ENCODE data around the gene INPP4B.
A peak's percentile ranks its signal among the peaks of the same experiment; 100 is the strongest.

The INPP4B gene

GRCh38 chr4:142452161-142452855 lies 393.8 kb downstream of the INPP4B start:
- no peak for DNase-seq

- no peak for DNase-seq
These were observed 396.2 kb downstream of the INPP4B start for GRCh38 chr4:142449771-142450373.

- no peak for DNase-seq
These were observed 399.1 kb downstream of the INPP4B start for GRCh38 chr4:142447009-142447408.

GRCh38 chr4:142443469-142443868 lies 402.6 kb downstream of the INPP4B start:
- DNase-seq: peak; percentile 8

GRCh38 chr4:142440093-142440492 lies 406.0 kb downstream of the INPP4B start:
- DNase-seq: no peak

GRCh38 chr4:142435599-142436235 lies 410.4 kb downstream of the INPP4B start:
- no peak for DNase-seq

GRCh38 chr4:142434519-142435224 lies 411.4 kb downstream of the INPP4B start:
- DNase-seq: peak; percentile 48

- no peak for DNase-seq
These were observed 417.4 kb downstream of the INPP4B start for GRCh38 chr4:142428715-142429114.

GRCh38 chr4:142427456-142427855 lies 418.6 kb downstream of the INPP4B start:
- DNase-seq: no peak

GRCh38 chr4:142423861-142424260 lies 422.2 kb downstream of the INPP4B start:
- no peak for DNase-seq

GRCh38 chr4:142420311-142421095 lies 425.6 kb downstream of the INPP4B start:
- no peak for DNase-seq

- no peak for DNase-seq
These were observed 426.4 kb downstream of the INPP4B start for GRCh38 chr4:142419712-142420111.

- DNase-seq: no peak
These were observed 427.4 kb downstream of the INPP4B start for GRCh38 chr4:142418697-142419096.

- DNase-seq: peak; percentile 60
These were observed 429.3 kb downstream of the INPP4B start for GRCh38 chr4:142416711-142417275.

- DNase-seq: no peak
These were observed 430.0 kb downstream of the INPP4B start for GRCh38 chr4:142416121-142416520.

- DNase-seq: no peak
These were observed 431.6 kb downstream of the INPP4B start for GRCh38 chr4:142414366-142414990.

- no peak for DNase-seq
These were observed 432.6 kb downstream of the INPP4B start for GRCh38 chr4:142413485-142413884.

- no peak for DNase-seq
These were observed 434.1 kb downstream of the INPP4B start for GRCh38 chr4:142411993-142412392.

- DNase-seq: no peak
These were observed 438.1 kb downstream of the INPP4B start for GRCh38 chr4:142408003-142408441.

- no peak for DNase-seq
These were observed 438.5 kb downstream of the INPP4B start for GRCh38 chr4:142407596-142407995.

GRCh38 chr4:142406917-142407501 lies 439.1 kb downstream of the INPP4B start:
- DNase-seq: peak; percentile 82

- no peak for DNase-seq
These were observed 439.6 kb downstream of the INPP4B start for GRCh38 chr4:142406499-142406835.

Data from CD4-positive, alpha-beta T cell treated with Interleukin-21 for 1 hour (primary cell).